ENCODE results near the gene ADAMTS15. TPM values are rescaled to one million over a fixed set of nuclear protein-coding genes. Genes with fewer than 3 reads are reported as not detected.

The ADAMTS15 gene
- total RNA-seq, 1 experiment from 2014 or later = 0.70 TPM

- DNase-seq (ENCODE audit: unreplicated experiment) = no peak
- intact Hi-C loops (cut with micrococcal nuclease) = loop anchor here (5.0 to 10.0 kb wide), 2 partner anchors 417 to 505 kb away; no protein-coding TSS in a partner anchor
- Mint-ChIP-seq H3K4me3 (ENCODE audit: unreplicated experiment) (no peak overlapping the region), H3K4me1 (ENCODE audit: insufficient read depth, unreplicated experiment) (peaks cover 5% of the 10 kb centered on the region), H3K36me3 (ENCODE audit: insufficient read depth, unreplicated experiment) (no peaks in the 10 kb centered on the region), H3K27me3 (ENCODE audit: insufficient read depth, unreplicated experiment) (peaks cover 64% of the 10 kb centered on the region), H3K9me3 (ENCODE audit: unreplicated experiment) (no peaks in the 10 kb centered on the region), H3K27ac (ENCODE audit: low read depth, unreplicated experiment) (no peak overlapping the region)
- CTCF ChIA-PET = interaction anchor here (0.6 to 25.6 kb wide), 12 partner anchors 13 to 475 kb away, joined by 3 to 1064 read pairs (median 15); partner anchors contain the start of gene ADAMTS15
- no peak for TF ChIP-seq CTCF (IDR thresholded peaks at IDR 0.05; ENCODE audit: unreplicated experiment)
- BruUV-seq (replicated peaks) = no TSS peak
- POLR2A ChIA-PET = interaction anchor here (1.9 kb wide), 1 partner anchor 441 kb away, joined by 5 read pairs; no protein-coding TSS in a partner anchor
These were observed 18.5 kb upstream of the ADAMTS15 start for GRCh38 chr11:130429983-130430382.

GRCh38 chr11:130431331-130431773 lies 17.1 kb upstream of the ADAMTS15 start:
- no peak overlapping the region for H3K27ac Mint-ChIP-seq (ENCODE audit: low read depth, unreplicated experiment)
- POLR2A ChIA-PET = interaction anchor here (0.6 to 1.9 kb wide), 6 partner anchors 222 to 445 kb away, joined by 3 to 5 read pairs (median 3); no protein-coding TSS in a partner anchor
- peak; percentile 79 for DNase-seq (ENCODE audit: unreplicated experiment)
- peaks cover 11% of the 10 kb centered on the region for H3K4me1 Mint-ChIP-seq (ENCODE audit: insufficient read depth, unreplicated experiment)
- H3K4me3 Mint-ChIP-seq (ENCODE audit: unreplicated experiment) = no peak overlapping the region
- no TSS peak for BruUV-seq (replicated peaks)
- TF ChIP-seq CTCF (IDR thresholded peaks at IDR 0.05; ENCODE audit: unreplicated experiment) = peak; percentile 72
- no peaks in the 10 kb centered on the region for H3K36me3 Mint-ChIP-seq (ENCODE audit: insufficient read depth, unreplicated experiment)
- intact Hi-C loops (cut with micrococcal nuclease) = loop anchor here (1.0 to 10.0 kb wide), 5 partner anchors 41 to 507 kb away; no protein-coding TSS in a partner anchor
- no peaks in the 10 kb centered on the region for H3K9me3 Mint-ChIP-seq (ENCODE audit: unreplicated experiment)
- CTCF ChIA-PET = interaction anchor here (0.6 to 25.6 kb wide), 27 partner anchors 10 to 548 kb away, joined by 3 to 1064 read pairs (median 5); partner anchors contain the start of gene ADAMTS15
- peaks cover 50% of the 10 kb centered on the region for H3K27me3 Mint-ChIP-seq (ENCODE audit: insufficient read depth, unreplicated experiment)

GRCh38 chr11:130431801-130432200 lies 16.6 kb upstream of the ADAMTS15 start:
- TF ChIP-seq CTCF (IDR thresholded peaks at IDR 0.05; ENCODE audit: unreplicated experiment) = no peak
- Mint-ChIP-seq H3K36me3 (ENCODE audit: insufficient read depth, unreplicated experiment) (no peaks in the 10 kb centered on the region), H3K9me3 (ENCODE audit: unreplicated experiment) (no peaks in the 10 kb centered on the region), H3K27me3 (ENCODE audit: insufficient read depth, unreplicated experiment) (peaks cover 45% of the 10 kb centered on the region), H3K27ac (ENCODE audit: low read depth, unreplicated experiment) (no peak overlapping the region), H3K4me1 (ENCODE audit: insufficient read depth, unreplicated experiment) (peaks cover 11% of the 10 kb centered on the region), H3K4me3 (ENCODE audit: unreplicated experiment) (no peak overlapping the region)
- no TSS peak for BruUV-seq (replicated peaks)
- intact Hi-C loops (cut with micrococcal nuclease) = loop anchor here (1.0 to 10.0 kb wide), 5 partner anchors 42 to 507 kb away; no protein-coding TSS in a partner anchor
- POLR2A ChIA-PET = interaction anchor here (1.9 kb wide), 1 partner anchor 439 kb away, joined by 5 read pairs; no protein-coding TSS in a partner anchor
- no peak for DNase-seq (ENCODE audit: unreplicated experiment)
- CTCF ChIA-PET = interaction anchor here (0.6 to 25.6 kb wide), 30 partner anchors 11 to 548 kb away, joined by 3 to 1064 read pairs (median 5); partner anchors contain the start of gene ADAMTS15

- DNase-seq (ENCODE audit: unreplicated experiment) = no peak
- Mint-ChIP-seq H3K36me3 (ENCODE audit: insufficient read depth, unreplicated experiment) (no peaks in the 10 kb centered on the region), H3K4me1 (ENCODE audit: insufficient read depth, unreplicated experiment) (peaks cover 12% of the 10 kb centered on the region), H3K9me3 (ENCODE audit: unreplicated experiment) (no peaks in the 10 kb centered on the region), H3K27me3 (ENCODE audit: insufficient read depth, unreplicated experiment) (peaks cover 34% of the 10 kb centered on the region), H3K27ac (ENCODE audit: low read depth, unreplicated experiment) (no peak overlapping the region), H3K4me3 (ENCODE audit: unreplicated experiment) (no peak overlapping the region)
- ChIA-PET POLR2A (interaction anchor here (0.7 to 1.1 kb wide), 3 partner anchors 15 to 429 kb away, joined by 3 to 8 read pairs (median 4); partner anchors contain the start of gene ADAMTS15), CTCF (interaction anchor here (0.6 to 25.6 kb wide), 20 partner anchors 12 to 487 kb away, joined by 3 to 1064 read pairs (median 4); partner anchors contain the start of genes ADAMTS15 and SNX19)
- no TSS peak for BruUV-seq (replicated peaks)
- intact Hi-C loops (cut with micrococcal nuclease) = loop anchor here (5.0 to 10.0 kb wide), 2 partner anchors 414 to 509 kb away; no protein-coding TSS in a partner anchor
- TF ChIP-seq CTCF (IDR thresholded peaks at IDR 0.05; ENCODE audit: unreplicated experiment) = no peak
These were observed 15.1 kb upstream of the ADAMTS15 start for GRCh38 chr11:130433357-130433756.
